ENCODE data around the gene ETV4. TPM values are rescaled to one million over a fixed set of nuclear protein-coding genes. Genes with fewer than 3 reads are reported as not detected.

Gene ETV4
- total and polyA plus RNA-seq, 2 of the 13 experiments (the other 11 are each of a cell fraction or from before 2014, with no cell fraction given) = 128 to 330 TPM

DNA sequence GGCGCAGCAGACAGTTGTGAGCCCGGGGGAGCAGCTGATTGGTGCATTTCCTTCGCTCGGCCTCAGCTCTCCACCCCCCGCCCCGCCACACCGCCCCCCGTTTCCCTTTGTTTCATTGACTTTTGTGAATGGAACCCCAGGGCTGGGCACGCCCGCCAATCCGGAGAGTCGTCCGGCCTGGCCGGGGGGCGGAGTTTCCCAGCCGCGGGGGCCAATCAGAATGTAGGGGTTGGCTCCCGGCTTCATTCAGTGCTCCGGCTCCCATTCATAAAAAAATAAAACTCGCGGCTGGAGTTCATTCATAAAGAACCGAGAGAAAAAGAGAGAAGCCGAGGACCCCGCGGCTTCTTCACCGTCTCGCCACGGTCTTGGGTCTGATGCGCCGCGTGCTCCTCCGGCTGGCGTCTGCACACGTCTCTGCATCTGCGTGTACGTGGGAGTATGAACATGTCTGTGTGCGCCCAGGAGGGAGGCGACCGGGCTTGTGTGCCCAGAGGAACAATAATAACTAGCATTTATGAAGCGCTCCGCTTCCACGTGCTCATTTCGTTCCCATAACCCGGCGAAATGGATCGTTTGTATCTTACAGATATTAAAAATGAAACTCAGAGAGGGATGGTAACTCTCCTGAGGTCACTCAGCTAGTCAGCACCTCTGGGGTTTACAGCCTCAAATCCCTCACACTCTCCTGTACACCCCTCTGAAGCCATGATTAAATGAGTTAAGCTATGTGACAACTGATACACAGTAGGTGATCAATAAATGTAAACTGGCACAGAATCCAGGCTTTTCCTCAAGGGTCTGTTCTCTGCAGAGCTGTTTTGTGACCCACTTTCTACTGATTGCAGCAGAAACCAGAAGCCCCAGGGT, at the start of gene ETV4 (continued):
- TF ChIP-seq, protein P1, sequence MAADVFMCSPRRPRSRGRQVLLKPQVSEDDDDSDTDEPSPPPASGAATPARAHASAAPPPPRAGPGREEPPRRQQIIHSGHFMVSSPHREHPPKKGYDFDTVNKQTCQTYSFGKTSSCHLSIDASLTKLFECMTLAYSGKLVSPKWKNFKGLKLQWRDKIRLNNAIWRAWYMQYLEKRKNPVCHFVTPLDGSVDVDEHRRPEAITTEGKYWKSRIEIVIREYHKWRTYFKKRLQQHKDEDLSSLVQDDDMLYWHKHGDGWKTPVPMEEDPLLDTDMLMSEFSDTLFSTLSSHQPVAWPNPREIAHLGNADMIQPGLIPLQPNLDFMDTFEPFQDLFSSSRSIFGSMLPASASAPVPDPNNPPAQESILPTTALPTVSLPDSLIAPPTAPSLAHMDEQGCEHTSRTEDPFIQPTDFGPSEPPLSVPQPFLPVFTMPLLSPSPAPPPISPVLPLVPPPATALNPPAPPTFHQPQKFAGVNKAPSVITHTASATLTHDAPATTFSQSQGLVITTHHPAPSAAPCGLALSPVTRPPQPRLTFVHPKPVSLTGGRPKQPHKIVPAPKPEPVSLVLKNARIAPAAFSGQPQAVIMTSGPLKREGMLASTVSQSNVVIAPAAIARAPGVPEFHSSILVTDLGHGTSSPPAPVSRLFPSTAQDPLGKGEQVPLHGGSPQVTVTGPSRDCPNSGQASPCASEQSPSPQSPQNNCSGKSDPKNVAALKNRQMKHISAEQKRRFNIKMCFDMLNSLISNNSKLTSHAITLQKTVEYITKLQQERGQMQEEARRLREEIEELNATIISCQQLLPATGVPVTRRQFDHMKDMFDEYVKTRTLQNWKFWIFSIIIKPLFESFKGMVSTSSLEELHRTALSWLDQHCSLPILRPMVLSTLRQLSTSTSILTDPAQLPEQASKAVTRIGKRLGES (CRISPR knock-in tag; IDR thresholded peaks at IDR 0.05; ENCODE audit: borderline replicate concordance) = no peak
- TF ChIP-seq ZNF337 (CRISPR knock-in tag; IDR thresholded peaks at IDR 0.05; ENCODE audit: borderline replicate concordance, low read depth) = 0 out of 2 replicates have a peak, but pooled peaks have one; percentile 9
- no peak for TF ChIP-seq ZNF24 (IDR thresholded peaks at IDR 0.05)
- TF ChIP-seq, protein P2, sequence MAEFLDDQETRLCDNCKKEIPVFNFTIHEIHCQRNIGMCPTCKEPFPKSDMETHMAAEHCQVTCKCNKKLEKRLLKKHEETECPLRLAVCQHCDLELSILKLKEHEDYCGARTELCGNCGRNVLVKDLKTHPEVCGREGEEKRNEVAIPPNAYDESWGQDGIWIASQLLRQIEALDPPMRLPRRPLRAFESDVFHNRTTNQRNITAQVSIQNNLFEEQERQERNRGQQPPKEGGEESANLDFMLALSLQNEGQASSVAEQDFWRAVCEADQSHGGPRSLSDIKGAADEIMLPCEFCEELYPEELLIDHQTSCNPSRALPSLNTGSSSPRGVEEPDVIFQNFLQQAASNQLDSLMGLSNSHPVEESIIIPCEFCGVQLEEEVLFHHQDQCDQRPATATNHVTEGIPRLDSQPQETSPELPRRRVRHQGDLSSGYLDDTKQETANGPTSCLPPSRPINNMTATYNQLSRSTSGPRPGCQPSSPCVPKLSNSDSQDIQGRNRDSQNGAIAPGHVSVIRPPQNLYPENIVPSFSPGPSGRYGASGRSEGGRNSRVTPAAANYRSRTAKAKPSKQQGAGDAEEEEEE (CRISPR knock-in tag; IDR thresholded peaks at IDR 0.05; ENCODE audit: borderline replicate concordance) = no peak
- TF ChIP-seq ZBTB8A (CRISPR knock-in tag; IDR thresholded peaks at IDR 0.05; ENCODE audit: borderline replicate concordance, low read depth) = 0 out of 2 replicates have a peak, but pooled peaks have one; percentile 26
- no peak; the same call in 1 of the 2 replicates for TF ChIP-seq ZNF772 (CRISPR knock-in tag; IDR thresholded peaks at IDR 0.05)
- peak; percentile 2; the same call in 1 of the 3 replicates for TF ChIP-seq MXI1 (IDR thresholded peaks at IDR 0.05; ENCODE audit: borderline replicate concordance, low read depth, low read length)
- TF ChIP-seq ZNF17 (CRISPR knock-in tag; IDR thresholded peaks at IDR 0.05) = no peak
- no peak for TF ChIP-seq CEBPZ (IDR thresholded peaks at IDR 0.05; ENCODE audit: low read length)
- no peak for TF ChIP-seq ZBTB1 (CRISPR knock-in tag; IDR thresholded peaks at IDR 0.05; ENCODE audit: borderline replicate concordance)
- 0 out of 2 replicates have a peak, but pooled peaks have one; percentile 26 for TF ChIP-seq TCF7 (IDR thresholded peaks at IDR 0.05; ENCODE audit: low read depth)
- 0 out of 2 replicates have a peak, but pooled peaks have one; percentile 0 for TF ChIP-seq ZNF414 (CRISPR knock-in tag; IDR thresholded peaks at IDR 0.05)
- no peak for TF ChIP-seq PRMT3 (CRISPR knock-in tag; IDR thresholded peaks at IDR 0.05; ENCODE audit: borderline replicate concordance, low read depth)
- TF ChIP-seq, protein P3, sequence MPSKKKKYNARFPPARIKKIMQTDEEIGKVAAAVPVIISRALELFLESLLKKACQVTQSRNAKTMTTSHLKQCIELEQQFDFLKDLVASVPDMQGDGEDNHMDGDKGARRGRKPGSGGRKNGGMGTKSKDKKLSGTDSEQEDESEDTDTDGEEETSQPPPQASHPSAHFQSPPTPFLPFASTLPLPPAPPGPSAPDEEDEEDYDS (CRISPR knock-in tag; IDR thresholded peaks at IDR 0.05) = peak; percentile 87
